AG09309 (cell line): Measurements from ENCODE around the gene AMDHD2.

ENCODE experiments used
- DNase-seq: peaks from one replicate; pipeline ENCODE4 v3.0.0-alpha.2; 2010; ENCODE audit warnings: low read depth
- H3K4me3 ChIP-seq: 2 replicates; pipeline ENCODE4 v1.5.1; 2011; ENCODE audit warnings: mild to moderate bottlenecking, low read depth, low read length, moderate library complexity; ENCODE audit not compliant: control insufficient read depth
- CTCF ChIP-seq: IDR thresholded peaks from 2 replicates; pipeline ENCODE4 v1.5.1; 2011; ENCODE audit warnings: mild to moderate bottlenecking, low read depth, low read length, inconsistent platforms; ENCODE audit not compliant: insufficient read depth, control insufficient read depth; ENCODE audit errors: missing control alignments

Gene AMDHD2

GRCh38 chr16:2527071-2527783 is 7.1 kb downstream of the AMDHD2 start:
- TF ChIP-seq CTCF = no peak
- H3K4me3 ChIP-seq = no peak overlapping the region
- no peak for DNase-seq

- no peak for TF ChIP-seq CTCF
- no peak overlapping the region for H3K4me3 ChIP-seq
- no peak for DNase-seq
These were observed 7.6 kb downstream of the AMDHD2 start for GRCh38 chr16:2527784-2528100.

- no peak for DNase-seq
- H3K4me3 ChIP-seq = no peak overlapping the region
- TF ChIP-seq CTCF = no peak
These were observed 8.2 kb downstream of the AMDHD2 start for GRCh38 chr16:2528161-2529060.

GRCh38 chr16:2529061-2529931 is 9.1 kb downstream of the AMDHD2 start:
- no peak for TF ChIP-seq CTCF
- DNase-seq = no peak
- H3K4me3 ChIP-seq = no peak overlapping the region

GRCh38 chr16:2529961-2530628 is 9.9 kb downstream of the AMDHD2 start:
- no peak for TF ChIP-seq CTCF
- no peak for DNase-seq
- H3K4me3 ChIP-seq = no peak overlapping the region
